HCT116 (cell line): ENCODE measurements around the gene CCL1. TPM values are rescaled to one million over a fixed set of nuclear protein-coding genes. Genes with fewer than 3 reads are reported as not detected.

Source experiments
- ATAC-seq: fragments of 200-7000 bp; cut with Tn5 transposase; 2 replicates; pipeline ENCODE4 v1.9.1; 2020; ENCODE audit warnings: mild to moderate bottlenecking, moderate library complexity
- BruUV-seq: library from RNA; stranded (reverse); fragments of 400-500 nt; replicated peaks from 2 replicates; lab custom pipeline; 2021; lab: Mats Ljungman, UMichigan
- CTCF ChIA-PET: fragments of 300-600 bp; sonication (Branson Sonifier 250); formaldehyde crosslinking; loops from one replicate; lab custom pipeline; 2021; ENCODE audit warnings: antibody characterized with exemption; lab: Charles Lee
- POLR2A ChIA-PET: fragments of 300-600, 350-600 bp; sonication (Branson Sonifier 250); formaldehyde crosslinking; loops from one replicate; lab custom pipeline; 2021; ENCODE audit warnings: antibody characterized with exemption; lab: Charles Lee
- RAD21 ChIA-PET, 2 experiments: fragments of 300-600 bp; sonication (Branson Sonifier 250); formaldehyde crosslinking; loops; one replicate each; lab custom pipeline; 2023; ENCODE audit warnings: low total read pairs in 2 of 2; ENCODE audit not compliant: uncharacterized antibody in 2 of 2, unreplicated experiment in 2 of 2, low non-redundant PET in 1 of 2; lab: Charles Lee
- DNase-seq: peaks from one replicate; pipeline ENCODE4 v3.0.0-alpha.2; 2010; ENCODE audit warnings: low read depth, low spot score
- H2AFZ ChIP-seq: fragments of 200-600 bp; shearing (Covaris generic), sonication (generic); 2 replicates; pipeline ENCODE4 v1.6.1; 2017; ENCODE audit warnings: low read depth, mixed run types, mixed read lengths, antibody characterized with exemption, low read length; ENCODE audit not compliant: poor library complexity, severe bottlenecking
- H3K27ac ChIP-seq: 2 replicates; pipeline ENCODE4 v1.5.1; 2012; ENCODE audit warnings: low read depth, low read length
- H3K27me3 ChIP-seq: fragments of 200-600 bp; sonication (generic); 2 replicates; pipeline ENCODE4 v1.6.1; 2016; ENCODE audit warnings: mixed run types, low read length, mixed read lengths; ENCODE audit not compliant: insufficient read depth
- H3K36me3 ChIP-seq, 2 experiments: fragments of 200-500 bp in 1 of 2; fragments of 200-600 bp in 1 of 2; sonication (Bioruptor generic) in 1 of 2; sonication (generic) in 1 of 2; 2 replicates each; pipeline versions ENCODE4 v1.5.1 to v1.6.1; 2014 to 2016; ENCODE audit warnings: low read length in 2 of 2, inconsistent platforms in 1 of 2, mixed read lengths in 1 of 2, mixed run types in 1 of 2; ENCODE audit not compliant: insufficient read depth in 2 of 2, control insufficient read depth in 1 of 2
- H3K4me1 ChIP-seq, 2 experiments: fragments of 200-600 bp in 1 of 2; sonication (generic) in 1 of 2; 2 replicates each; pipeline versions ENCODE4 v1.5.1 to v1.6.1; 2012 to 2017; ENCODE audit warnings: low read length in 2 of 2, inconsistent platforms in 1 of 2, mild to moderate bottlenecking in 1 of 2, mixed read lengths in 1 of 2, mixed run types in 1 of 2, moderate library complexity in 1 of 2; ENCODE audit not compliant: insufficient read depth in 2 of 2, control insufficient read depth in 1 of 2
- H3K4me2 ChIP-seq: fragments of 200-600 bp; sonication (generic); 2 replicates; pipeline ENCODE4 v1.6.1; 2017; ENCODE audit warnings: mixed run types, low read length, mixed read lengths
- H3K4me3 ChIP-seq, 2 experiments: fragments of 200-600 bp in 1 of 2; sonication (generic) in 1 of 2; replicated peaks in 1 of 2; 2 replicates each; pipeline ENCODE4 v1.5.1; 2011 to 2016; ENCODE audit warnings: low read length in 2 of 2, control low read depth in 1 of 2, low read depth in 1 of 2, mild to moderate bottlenecking in 1 of 2, mixed read lengths in 1 of 2, mixed run types in 1 of 2
- H3K79me2 ChIP-seq: fragments of 200-600 bp; sonication (generic); 2 replicates; pipeline ENCODE4 v1.6.1; 2017; ENCODE audit warnings: mild to moderate bottlenecking, mixed run types, low read length, moderate library complexity, mixed read lengths; ENCODE audit not compliant: insufficient read depth
- H3K9ac ChIP-seq: fragments of 200-600 bp; sonication (generic); 2 replicates; pipeline ENCODE4 v1.6.1; 2016; ENCODE audit warnings: low read length, mixed read lengths
- H3K9me2 ChIP-seq: fragments of 200-600 bp; sonication (generic), shearing (Covaris generic); 2 replicates; pipeline ENCODE4 v1.6.1; 2017; ENCODE audit warnings: mixed run types, mild to moderate bottlenecking, moderate library complexity; ENCODE audit not compliant: insufficient read depth
- H3K9me3 ChIP-seq, 2 experiments: fragments of 200-500 bp in 1 of 2; fragments of 200-600 bp in 1 of 2; sonication (Bioruptor generic) in 1 of 2; sonication (generic) in 1 of 2; 2 replicates each; pipeline ENCODE4 v1.6.1; 2014 to 2017; ENCODE audit warnings: low read length in 2 of 2, mixed read lengths in 2 of 2, inconsistent platforms in 1 of 2, low read depth in 1 of 2, mild to moderate bottlenecking in 1 of 2, mixed run types in 1 of 2, moderate library complexity in 1 of 2; ENCODE audit not compliant: control insufficient read depth in 1 of 2, insufficient read depth in 1 of 2
- H4K20me1 ChIP-seq: fragments of 200-600 bp; sonication (generic), shearing (Covaris generic); 2 replicates; pipeline ENCODE4 v1.6.1; 2017; ENCODE audit warnings: mixed run types, mild to moderate bottlenecking, moderate library complexity; ENCODE audit not compliant: insufficient read depth
- CBX3 ChIP-seq: IDR thresholded peaks from 2 replicates; pipeline ENCODE4 v1.6.1; 2012; ENCODE audit warnings: low read depth
- EGR1 ChIP-seq: IDR thresholded peaks from 2 replicates; pipeline ENCODE4 v1.6.1; 2012; ENCODE audit warnings: low read depth
- EZH2 ChIP-seq: fragments of 200-600 bp; sonication (generic); IDR thresholded peaks from 2 replicates; pipeline ENCODE4 v1.6.1; 2017; ENCODE audit warnings: antibody characterized with exemption, mixed run types
- JUND ChIP-seq: IDR thresholded peaks from 2 replicates; pipeline ENCODE4 v1.6.1; 2012
- POLR2A ChIP-seq: IDR thresholded peaks from 2 replicates; pipeline ENCODE4 v1.7.0; 2011; ENCODE audit warnings: borderline replicate concordance; ENCODE audit not compliant: insufficient read depth, insufficient read length; ENCODE audit errors: extremely low read depth
- RAD21 ChIP-seq: IDR thresholded peaks from 2 replicates; pipeline ENCODE4 v1.6.1; 2012; ENCODE audit warnings: low read depth, mild to moderate bottlenecking
- REST ChIP-seq: IDR thresholded peaks from 2 replicates; pipeline ENCODE4 v1.6.1; 2012; ENCODE audit warnings: low read depth
- SIN3A ChIP-seq: IDR thresholded peaks from 2 replicates; pipeline ENCODE4 v1.6.1; 2012; ENCODE audit warnings: low read depth
- SP1 ChIP-seq: IDR thresholded peaks from 2 replicates; pipeline ENCODE4 v1.6.1; 2012; ENCODE audit warnings: low read depth
- SRF ChIP-seq: IDR thresholded peaks from 2 replicates; pipeline ENCODE4 v1.6.1; 2012; ENCODE audit warnings: low read depth
- ZBTB33 ChIP-seq: IDR thresholded peaks from 2 replicates; pipeline ENCODE4 v1.6.1; 2011; ENCODE audit warnings: mild to moderate bottlenecking, low read length, moderate library complexity; ENCODE audit not compliant: insufficient replicate concordance; ENCODE audit errors: extremely low read depth
- ZFX ChIP-seq: fragments of 450-650 bp; IDR thresholded peaks from 2 replicates; pipeline ENCODE4 v1.6.1; 2017
- ZNF274 ChIP-seq: fragments of 200-500 bp; sonication (Bioruptor generic); IDR thresholded peaks from 2 replicates; pipeline ENCODE4 v1.6.1; 2014; ENCODE audit warnings: mild to moderate bottlenecking, low read depth, low read length, inconsistent platforms
- intact Hi-C: fragments of 100-400 bp; cut with micrococcal nuclease; formaldehyde crosslinking; loops from 2 replicates; pipeline ENCODE4 v1.10.0; 2022
- total RNA-seq: library from RNA; stranded (reverse); gene quantifications from one replicate; pipeline ENCODE4 v1.2.1, GENCODE V29; 2021; ENCODE audit not compliant: unreplicated experiment

CCL1 gene
- total RNA-seq, 1 experiment from 2014 or later: not detected

GRCh38 chr17:34371405-34372100 lies 8.5 kb upstream of the CCL1 start:
- Histone ChIP-seq H3K4me1 (no peaks in the 10 kb centered on the region), H3K9me3 (no peaks in the 10 kb centered on the region), H3K9me2 (no peaks in the 10 kb centered on the region), H4K20me1 (no peaks in the 10 kb centered on the region), H3K79me2 (no peaks in the 10 kb centered on the region), H3K27me3 (peaks cover 9% of the 10 kb centered on the region; the same call in 1 of the 2 replicates), H2AFZ (no peak overlapping the region), H3K36me3 (no peaks in the 10 kb centered on the region), H3K4me3 (no peak overlapping the region), H3K4me2 (no peak overlapping the region), H3K27ac (no peak overlapping the region), H3K9ac (no peak overlapping the region)
- POLR2A ChIA-PET: no interaction called here
- ATAC-seq (no peak), DNase-seq (no peak)
- no peak for TF ChIP-seq POLR2A
- no peak for TF ChIP-seq EZH2
- TF ChIP-seq SRF: no peak
- TF ChIP-seq ZNF274: no peak
- TF ChIP-seq REST: no peak
- TF ChIP-seq SP1: no peak
- no peak for TF ChIP-seq RAD21
- no peak for TF ChIP-seq EGR1
- TF ChIP-seq ZBTB33: no peak
- no peak for TF ChIP-seq JUND
- no peak for TF ChIP-seq SIN3A
- no peak for TF ChIP-seq ZFX
- no peak for TF ChIP-seq CBX3
- intact Hi-C loops: no loop called here
- BruUV-seq: no TSS peak
- CTCF ChIA-PET: interaction anchor here (3.8 kb wide), 1 partner anchor 10 kb away, joined by 14 read pairs; no protein-coding TSS in a partner anchor
- RAD21 ChIA-PET: no interaction called here
